ENCODE results near the gene SLIRP.

- no peak for TF ChIP-seq CTCF (IDR thresholded peaks at IDR 0.05)
- no peak for TF ChIP-seq POLR2A (IDR thresholded peaks at IDR 0.05)
These were observed 16.6 kb upstream of the SLIRP start for GRCh38 chr14:77691259-77691658.

Data from adrenal gland (tissue), 5 donors.